Midbrain (tissue), 1 donor: Measurements from ENCODE around the gene POLR3C.

Experiments used
- DNase-seq: peaks from one replicate; lab custom pipeline; 2025; lab: John Stamatoyannopoulos, UW

POLR3C gene

DNA sequence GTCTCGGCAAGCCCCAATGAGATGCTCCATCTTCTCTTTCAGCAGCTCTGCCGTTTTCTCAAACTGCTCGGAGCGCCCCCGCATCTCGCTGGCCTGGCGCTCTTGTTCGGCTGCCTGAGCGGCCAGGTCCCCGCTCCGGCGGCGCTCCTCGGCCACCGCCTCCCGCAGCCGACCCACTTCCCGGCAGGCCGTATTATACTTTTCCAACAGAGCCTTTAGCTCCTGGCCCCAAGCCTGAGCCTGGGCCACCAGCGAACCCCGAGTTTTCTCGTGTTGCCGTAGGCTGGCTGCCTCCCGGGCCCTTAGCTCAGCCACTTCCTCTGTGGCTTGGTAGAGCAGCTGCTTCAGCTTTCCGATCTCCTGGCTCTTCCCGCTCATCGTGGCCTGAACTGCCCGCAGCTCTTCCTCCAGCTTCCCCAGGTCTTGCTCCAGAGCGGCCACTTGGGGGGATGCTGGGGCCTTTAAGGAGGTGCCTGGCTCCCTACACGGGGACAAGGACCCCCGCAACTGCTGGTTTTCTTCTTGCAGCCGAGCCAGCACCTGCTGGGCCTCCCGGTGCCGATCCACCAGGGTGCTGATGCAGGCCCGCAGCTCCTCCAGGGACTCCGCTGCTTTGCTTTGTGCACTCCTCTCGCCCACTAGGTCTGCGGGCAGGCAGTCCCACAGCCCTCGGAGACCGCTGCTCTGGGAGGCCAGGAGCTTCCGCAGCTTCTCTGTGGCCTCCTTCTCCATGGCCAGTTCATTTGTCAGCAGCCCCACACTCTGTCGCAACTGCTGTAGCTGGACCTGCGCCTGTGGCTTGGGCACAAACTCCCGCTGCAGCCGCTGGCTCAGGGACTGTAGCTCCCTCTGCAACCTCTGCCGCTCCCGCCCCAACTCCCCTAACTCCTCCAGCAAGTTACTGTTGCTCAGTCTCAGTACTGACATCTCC lies 48.3 kb downstream of the POLR3C start:
- peak; percentile 53 for DNase-seq

- DNase-seq: no peak
Observed at GRCh38 chr1:145874646-145875045, 50.6 kb downstream of the POLR3C start.

- DNase-seq: no peak
Observed at GRCh38 chr1:145877923-145878486, 54.0 kb downstream of the POLR3C start.

DNA sequence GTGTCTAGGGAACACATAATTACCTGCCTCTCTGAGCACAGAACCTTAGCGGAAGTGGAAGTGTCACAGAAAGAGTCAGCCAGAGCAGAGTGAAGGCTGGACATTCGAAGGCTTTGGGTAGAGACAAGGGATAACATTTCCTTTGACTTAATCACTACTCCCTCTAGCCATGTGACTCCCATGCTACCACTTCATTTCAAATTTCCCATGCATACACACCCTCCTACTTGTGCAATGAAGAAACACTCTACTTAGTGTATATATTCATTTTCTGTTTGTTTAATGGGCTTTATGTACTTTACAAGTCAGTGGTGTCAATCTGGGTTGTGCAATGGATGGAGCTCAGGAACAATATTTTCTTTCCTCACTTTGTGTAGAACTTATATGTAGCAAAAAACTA lies 54.7 kb downstream of the POLR3C start:
- no peak for DNase-seq

DNA sequence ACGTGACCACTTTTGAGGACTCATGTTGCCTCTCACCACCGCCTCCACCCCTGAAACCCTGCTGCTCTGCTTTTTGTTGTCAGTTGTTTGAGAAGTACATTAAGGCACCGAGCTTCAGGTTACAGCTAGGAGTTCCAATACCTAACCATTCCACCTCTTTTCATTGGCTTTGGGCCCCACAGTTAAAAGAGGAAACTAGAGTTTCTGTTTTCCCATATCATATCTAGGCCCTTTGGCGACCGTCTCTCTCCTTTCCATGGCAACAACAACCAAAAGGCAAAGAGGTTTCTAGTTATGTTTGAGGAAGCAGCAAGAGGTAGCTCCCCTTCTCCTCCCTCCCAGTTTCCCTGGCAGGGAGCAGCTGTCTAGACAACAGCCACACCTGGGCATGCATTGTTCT lies 55.8 kb downstream of the POLR3C start:
- DNase-seq: no peak

- no peak for DNase-seq
Observed at GRCh38 chr1:145884675-145885074, 60.7 kb downstream of the POLR3C start.

DNA sequence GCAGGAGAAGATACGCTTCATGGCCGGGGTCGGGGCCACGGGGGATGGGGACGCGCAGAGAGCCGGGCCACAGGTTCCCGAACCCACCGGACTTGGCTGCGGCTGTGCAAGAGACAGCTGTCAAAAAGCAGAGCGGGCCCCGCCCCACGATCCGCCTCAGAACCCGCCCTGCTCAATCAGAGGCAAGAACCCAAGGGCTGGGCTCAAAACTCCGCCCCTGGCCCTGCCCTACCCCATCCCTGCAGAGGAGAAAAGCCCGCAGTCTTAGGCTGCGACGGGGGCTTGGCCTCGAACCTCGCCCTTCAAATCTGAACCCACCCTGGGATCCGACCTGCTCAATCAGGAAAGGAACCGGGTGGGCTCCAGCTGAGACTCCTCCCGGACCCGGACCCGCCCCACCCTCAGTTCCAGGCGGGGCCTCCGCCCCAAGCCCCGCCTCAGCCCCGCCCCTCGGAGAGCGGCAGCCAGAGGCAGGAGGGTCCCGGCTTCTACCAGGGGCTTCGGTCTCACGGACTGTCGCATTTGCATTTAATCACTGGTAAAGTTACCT lies 61.8 kb downstream of the POLR3C start, which contains the start of gene ANKRD35:
Gene ANKRD35 (minus strand): TSS at position 129 of the 550 bp plus-strand sequence. CDS start 108 bp downstream, at position 21.
- peak; percentile 78 for DNase-seq

GRCh38 chr1:145886390-145886789 lies 62.4 kb downstream of the POLR3C start:
- DNase-seq: no peak

GRCh38 chr1:145886816-145887215 lies 62.8 kb downstream of the POLR3C start:
- DNase-seq: no peak

DNA sequence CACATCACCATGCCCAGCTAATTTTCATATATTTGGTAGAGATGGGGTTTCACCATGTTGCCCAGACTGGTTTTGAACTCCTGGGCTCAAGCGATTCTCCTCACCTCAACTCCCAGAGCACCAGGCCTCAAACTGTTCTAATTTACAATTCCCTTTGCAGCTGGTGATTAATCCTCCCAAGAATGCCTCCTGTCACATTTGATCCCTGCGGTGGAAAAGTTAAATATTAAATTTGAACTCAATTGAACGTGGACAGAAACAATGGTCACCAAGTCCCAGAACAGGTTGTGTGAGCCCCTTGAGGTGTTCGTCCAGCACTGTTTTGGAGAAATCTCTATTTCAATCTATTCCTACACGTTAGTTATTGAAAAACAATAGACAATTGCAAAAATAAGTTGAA lies 63.6 kb downstream of the POLR3C start:
- DNase-seq: no peak

DNA sequence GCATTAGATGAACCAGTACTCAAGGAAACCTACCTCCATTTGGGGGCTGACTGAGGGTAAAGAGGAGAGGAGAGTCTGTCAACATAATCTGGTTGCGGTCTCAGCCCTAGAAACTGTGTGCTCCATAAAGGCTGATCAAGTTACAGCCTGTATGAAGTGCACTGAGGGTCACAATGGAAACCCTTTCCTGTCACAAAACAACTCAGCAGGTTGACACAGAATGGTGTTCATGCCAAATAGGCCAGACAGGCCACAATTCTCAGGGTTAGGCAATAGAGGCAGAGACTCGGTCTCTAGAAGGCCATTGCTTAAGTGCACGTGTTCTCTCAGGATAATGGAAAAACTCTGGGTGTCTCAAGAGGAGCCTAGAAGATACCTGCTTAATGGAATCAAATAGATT lies 65.7 kb downstream of the POLR3C start:
- DNase-seq: no peak

GRCh38 chr1:145891143-145891542 lies 67.1 kb downstream of the POLR3C start:
- no peak for DNase-seq

DNA sequence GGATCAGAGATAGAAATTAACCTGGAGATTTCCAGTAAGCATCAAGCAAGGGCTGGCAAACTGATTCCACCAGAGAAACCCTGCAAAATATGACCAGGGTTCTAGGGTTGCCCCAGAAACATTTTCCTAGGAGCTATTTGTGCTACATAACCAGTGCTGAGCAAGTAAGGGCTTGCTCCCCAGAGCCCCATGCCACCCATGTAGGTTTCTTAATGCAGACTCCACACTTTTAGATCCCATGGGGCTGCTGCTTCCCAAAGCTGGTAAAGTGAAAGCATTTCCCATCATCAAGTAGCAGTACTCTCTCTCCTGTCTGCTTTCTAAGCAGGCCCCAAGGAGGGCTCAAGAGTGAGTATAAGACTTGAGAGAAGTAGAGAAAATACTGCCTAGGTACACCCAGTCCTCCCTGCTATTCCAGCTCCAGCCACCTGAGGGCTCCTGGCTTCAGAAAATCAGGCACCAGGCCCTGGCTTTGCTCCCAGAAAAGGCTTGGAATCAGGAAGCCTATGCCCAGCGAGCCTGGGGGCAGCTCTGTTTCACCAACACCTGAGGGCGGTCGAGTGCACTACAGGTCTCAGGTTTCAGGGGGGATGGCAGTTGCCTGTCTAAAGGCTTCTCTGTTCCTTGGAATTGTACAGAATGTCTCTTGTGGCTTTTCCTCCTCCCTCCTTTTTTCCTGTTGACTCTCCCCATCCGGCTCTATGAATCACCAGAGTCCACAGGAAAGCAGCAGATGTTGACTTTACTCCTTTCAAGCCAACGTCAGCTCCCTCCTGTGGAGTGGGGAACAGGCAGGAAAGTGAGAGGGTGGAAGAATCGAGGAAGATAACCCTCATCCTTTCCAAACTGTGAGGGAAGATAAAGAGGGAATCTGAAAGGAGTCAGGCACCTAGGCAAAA lies 67.8 kb downstream of the POLR3C start:
- peak; percentile 93 for DNase-seq

- DNase-seq: no peak
Observed at GRCh38 chr1:145892486-145893087, 68.6 kb downstream of the POLR3C start.

GRCh38 chr1:145893306-145894055 lies 69.5 kb downstream of the POLR3C start:
- no peak for DNase-seq
